Measurements from ENCODE around the gene WDR47.
A peak's percentile ranks its signal among the peaks of the same experiment; 100 is the strongest.

WDR47 gene

DNA sequence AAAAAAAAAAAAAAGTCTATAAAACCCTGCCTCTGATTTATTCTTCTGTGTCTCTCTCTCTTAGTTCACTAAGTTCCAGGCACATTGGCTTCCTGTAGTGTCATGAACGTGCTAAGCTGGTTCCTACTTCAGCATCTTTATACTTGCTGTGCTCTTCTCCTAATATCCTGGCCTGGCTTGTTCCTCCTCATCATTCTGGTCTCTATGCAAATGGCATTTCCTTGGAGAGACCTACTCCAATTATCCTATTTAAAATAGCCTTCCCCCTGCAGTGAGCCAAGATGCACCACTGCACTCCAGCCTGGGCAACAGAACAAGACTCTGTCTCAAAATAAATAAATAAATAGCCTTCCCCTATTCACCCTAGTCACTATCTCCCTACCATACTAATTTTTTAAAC is 69.0 kb downstream of the WDR47 start:
- TF ChIP-seq, protein P1, sequence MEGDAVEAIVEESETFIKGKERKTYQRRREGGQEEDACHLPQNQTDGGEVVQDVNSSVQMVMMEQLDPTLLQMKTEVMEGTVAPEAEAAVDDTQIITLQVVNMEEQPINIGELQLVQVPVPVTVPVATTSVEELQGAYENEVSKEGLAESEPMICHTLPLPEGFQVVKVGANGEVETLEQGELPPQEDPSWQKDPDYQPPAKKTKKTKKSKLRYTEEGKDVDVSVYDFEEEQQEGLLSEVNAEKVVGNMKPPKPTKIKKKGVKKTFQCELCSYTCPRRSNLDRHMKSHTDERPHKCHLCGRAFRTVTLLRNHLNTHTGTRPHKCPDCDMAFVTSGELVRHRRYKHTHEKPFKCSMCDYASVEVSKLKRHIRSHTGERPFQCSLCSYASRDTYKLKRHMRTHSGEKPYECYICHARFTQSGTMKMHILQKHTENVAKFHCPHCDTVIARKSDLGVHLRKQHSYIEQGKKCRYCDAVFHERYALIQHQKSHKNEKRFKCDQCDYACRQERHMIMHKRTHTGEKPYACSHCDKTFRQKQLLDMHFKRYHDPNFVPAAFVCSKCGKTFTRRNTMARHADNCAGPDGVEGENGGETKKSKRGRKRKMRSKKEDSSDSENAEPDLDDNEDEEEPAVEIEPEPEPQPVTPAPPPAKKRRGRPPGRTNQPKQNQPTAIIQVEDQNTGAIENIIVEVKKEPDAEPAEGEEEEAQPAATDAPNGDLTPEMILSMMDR (conservative IDR thresholded peaks at IDR 0.05; ENCODE audit: low read depth) = no peak
- ChIA-PET CTCF (interaction anchor here (0.6 to 0.7 kb wide), 2 partner anchors 54 to 240 kb away, joined by 3 read pairs; no protein-coding TSS in a partner anchor), POLR2A (ENCODE audit: low non-redundant PET) (no interaction called here)
- no peak for DNase-seq (ENCODE audit: low spot score)
- H3K27ac ChIP-seq = no peak overlapping the region

- H3K27ac ChIP-seq = no peak overlapping the region
- ChIA-PET CTCF (no interaction called here), POLR2A (ENCODE audit: low non-redundant PET) (interaction anchor here (0.6 kb wide), 1 partner anchor 73 kb away, joined by 3 read pairs; the partner anchor contains the start of gene WDR47)
- TF ChIP-seq, protein P1 (conservative IDR thresholded peaks at IDR 0.05; ENCODE audit: low read depth) = no peak
- no peak for DNase-seq (ENCODE audit: low spot score)
These were observed 72.6 kb downstream of the WDR47 start for GRCh38 chr1:108969346-108969745.

GRCh38 chr1:108963052-108963686 is 78.7 kb downstream of the WDR47 start, which contains the start of gene CLCC1:
CLCC1 (minus strand) TSS chr1:108963484; CDS start chr1:108950437, 13,047 bp downstream.
- peak within 1 kb of the TSS; percentile 97 for H3K27ac ChIP-seq
- ChIA-PET POLR2A (ENCODE audit: low non-redundant PET) (interaction anchor here (0.7 kb wide), 2 partner anchors 53 to 468 kb away, joined by 3 to 4 read pairs; no protein-coding TSS in a partner anchor), CTCF (interaction anchor here (0.6 to 0.7 kb wide), 2 partner anchors 45 to 48 kb away, joined by 3 read pairs; no protein-coding TSS in a partner anchor)
- TF ChIP-seq, protein P1 (conservative IDR thresholded peaks at IDR 0.05; ENCODE audit: low read depth) = no peak
- DNase-seq (ENCODE audit: low spot score) = peak; percentile 95

DNA sequence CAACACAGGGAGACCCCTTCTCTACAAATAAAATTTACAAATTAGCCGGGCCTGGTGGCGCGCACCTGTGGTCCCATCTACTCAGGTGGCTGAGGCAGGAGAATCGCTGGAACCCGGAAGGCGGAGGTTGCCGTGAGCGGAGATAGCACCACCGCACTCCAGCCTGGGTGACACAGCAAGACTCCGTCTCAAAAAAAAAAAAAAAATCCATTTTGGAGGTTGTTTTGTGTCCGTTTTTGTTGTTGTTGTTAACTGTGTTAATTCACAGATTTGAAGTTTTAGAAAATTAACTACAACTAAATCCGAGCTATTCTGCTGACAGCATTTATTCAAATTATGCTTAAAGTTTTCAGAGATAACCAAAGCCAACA is 79.2 kb downstream of the WDR47 start:
- H3K27ac ChIP-seq = peak overlapping the region; percentile 97
- ChIA-PET POLR2A (ENCODE audit: low non-redundant PET) (interaction anchor here (0.7 kb wide), 1 partner anchor 53 kb away, joined by 4 read pairs; no protein-coding TSS in a partner anchor), CTCF (interaction anchor here (0.6 kb wide), 1 partner anchor 48 kb away, joined by 3 read pairs; no protein-coding TSS in a partner anchor)
- TF ChIP-seq, protein P1 (conservative IDR thresholded peaks at IDR 0.05; ENCODE audit: low read depth) = no peak
- no peak for DNase-seq (ENCODE audit: low spot score)

DNA sequence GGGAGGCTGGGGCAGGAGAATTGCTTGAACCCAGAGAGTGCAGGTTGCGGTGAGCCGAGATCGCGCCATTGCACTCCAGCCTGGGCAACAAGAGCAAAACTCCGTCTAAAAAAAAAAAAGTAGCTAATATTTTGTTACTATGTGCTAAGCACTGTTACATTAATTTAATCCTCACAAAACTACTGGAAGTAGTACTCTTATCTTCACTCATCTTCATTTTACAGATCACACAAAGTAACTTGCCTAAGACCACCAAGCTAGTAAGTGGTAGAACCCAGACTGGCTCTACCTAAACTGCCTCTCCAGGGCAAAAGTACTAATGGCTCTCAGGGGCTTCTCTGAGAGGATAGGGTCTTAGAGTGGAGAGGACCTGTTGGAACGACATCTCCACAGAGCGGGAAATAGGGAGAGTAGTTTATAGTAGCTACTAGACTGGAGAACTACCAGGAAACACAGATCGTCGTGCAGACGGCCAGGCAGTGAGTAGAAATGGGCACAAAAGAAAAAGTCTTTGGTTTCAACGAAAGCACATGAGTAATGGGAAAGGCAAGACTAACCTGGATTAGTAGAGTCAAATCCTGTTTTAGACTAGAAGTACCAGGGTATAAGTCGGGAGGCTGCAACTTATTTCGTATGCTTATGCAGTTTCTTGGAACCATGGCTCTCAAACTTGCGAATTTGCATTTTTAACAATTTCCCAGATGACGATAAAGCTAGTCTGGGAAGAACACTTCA is 80.0 kb downstream of the WDR47 start:
- POLR2A ChIA-PET (ENCODE audit: low non-redundant PET) = interaction anchor here (0.6 to 0.7 kb wide), 2 partner anchors 9 to 138 kb away, joined by 3 read pairs; no protein-coding TSS in a partner anchor
- no peak for DNase-seq (ENCODE audit: low spot score)
- TF ChIP-seq, protein P1 (conservative IDR thresholded peaks at IDR 0.05; ENCODE audit: low read depth) = no peak
- peak overlapping the region; percentile 97 for H3K27ac ChIP-seq
- CTCF ChIA-PET = no interaction called here

GRCh38 chr1:108961198-108961597 is 80.7 kb downstream of the WDR47 start:
- no peak overlapping the region for H3K27ac ChIP-seq
- TF ChIP-seq, protein P1 (conservative IDR thresholded peaks at IDR 0.05; ENCODE audit: low read depth) = no peak
- ChIA-PET CTCF (no interaction called here), POLR2A (ENCODE audit: low non-redundant PET) (interaction anchor here (0.6 kb wide), 1 partner anchor 8 kb away, joined by 3 read pairs; no protein-coding TSS in a partner anchor)
- DNase-seq (ENCODE audit: low spot score) = no peak

Data from RWPE1 (cell line).